Dendritic cell treated with granulocyte-macrophage colony-stimulating factor and Interleukin-4, amounts not matched to agents 40 ng/mL and 50 ng/mL, for 4 days (primary cell): Measurements from ENCODE around the gene RASGRF2.

Experiments
- H3K27ac Mint-ChIP-seq: one replicate; pipeline ENCODE4 v1.8.0; 2022; ENCODE audit warnings: mild to moderate bottlenecking, mixed read lengths
- H3K27me3 Mint-ChIP-seq: one replicate; pipeline ENCODE4 v1.8.0; 2022; ENCODE audit warnings: mild to moderate bottlenecking, mixed read lengths
- H3K36me3 Mint-ChIP-seq: one replicate; pipeline ENCODE4 v1.8.0; 2022; ENCODE audit warnings: low read depth, mixed read lengths
- H3K4me1 Mint-ChIP-seq: one replicate; pipeline ENCODE4 v1.8.0; 2022; ENCODE audit warnings: low read depth, mixed read lengths
- H3K4me3 Mint-ChIP-seq: one replicate; pipeline ENCODE4 v1.8.0; 2022; ENCODE audit warnings: mild to moderate bottlenecking, moderate library complexity, mixed read lengths
- H3K9me3 Mint-ChIP-seq: one replicate; pipeline ENCODE4 v1.8.0; 2022; ENCODE audit warnings: mixed read lengths
- intact Hi-C: fragments of 100-400 bp; cut with micrococcal nuclease; formaldehyde crosslinking; loops from one replicate; pipeline ENCODE4 v1.15.0; 2022

Gene RASGRF2

DNA sequence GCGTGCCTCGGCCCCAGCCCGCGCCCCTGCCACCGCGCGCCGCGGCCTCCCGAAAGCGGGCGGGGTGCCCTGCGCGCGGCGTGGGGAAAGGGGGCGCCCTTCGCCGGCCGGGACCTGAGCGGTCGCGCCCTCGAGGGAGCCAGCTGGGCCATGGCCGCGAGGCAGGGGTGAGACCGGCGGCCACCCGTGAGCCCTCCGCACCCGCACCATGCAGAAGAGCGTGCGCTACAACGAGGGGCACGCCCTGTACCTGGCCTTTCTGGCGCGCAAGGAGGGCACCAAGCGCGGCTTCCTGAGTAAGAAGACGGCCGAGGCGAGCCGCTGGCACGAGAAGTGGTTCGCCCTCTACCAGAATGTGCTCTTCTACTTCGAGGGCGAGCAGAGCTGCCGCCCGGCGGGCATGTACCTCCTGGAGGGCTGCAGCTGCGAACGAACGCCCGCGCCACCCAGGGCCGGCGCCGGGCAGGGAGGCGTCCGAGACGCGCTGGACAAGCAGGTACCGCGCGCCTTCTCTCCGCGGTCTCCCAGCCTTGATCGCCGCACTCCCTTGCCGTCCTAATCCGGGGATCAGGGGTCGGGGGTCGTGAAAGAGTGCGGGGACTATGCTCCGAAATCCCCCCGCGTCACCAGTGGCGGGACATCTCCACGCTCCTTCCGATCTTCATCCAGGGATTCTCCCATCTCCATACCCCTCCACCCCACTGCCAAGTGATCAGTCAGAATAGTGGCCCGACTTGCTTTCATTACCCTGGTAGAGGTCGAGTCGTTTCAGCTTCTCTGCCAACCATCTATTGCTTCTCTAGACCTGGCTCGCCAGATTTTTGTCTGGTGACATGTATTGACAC, 590 bp downstream of the RASGRF2 start:
- Mint-ChIP-seq H3K4me1 (peaks cover 14% of the 10 kb centered on the region), H3K4me3 (no peak overlapping the region), H3K9me3 (no peaks in the 10 kb centered on the region)

DNA sequence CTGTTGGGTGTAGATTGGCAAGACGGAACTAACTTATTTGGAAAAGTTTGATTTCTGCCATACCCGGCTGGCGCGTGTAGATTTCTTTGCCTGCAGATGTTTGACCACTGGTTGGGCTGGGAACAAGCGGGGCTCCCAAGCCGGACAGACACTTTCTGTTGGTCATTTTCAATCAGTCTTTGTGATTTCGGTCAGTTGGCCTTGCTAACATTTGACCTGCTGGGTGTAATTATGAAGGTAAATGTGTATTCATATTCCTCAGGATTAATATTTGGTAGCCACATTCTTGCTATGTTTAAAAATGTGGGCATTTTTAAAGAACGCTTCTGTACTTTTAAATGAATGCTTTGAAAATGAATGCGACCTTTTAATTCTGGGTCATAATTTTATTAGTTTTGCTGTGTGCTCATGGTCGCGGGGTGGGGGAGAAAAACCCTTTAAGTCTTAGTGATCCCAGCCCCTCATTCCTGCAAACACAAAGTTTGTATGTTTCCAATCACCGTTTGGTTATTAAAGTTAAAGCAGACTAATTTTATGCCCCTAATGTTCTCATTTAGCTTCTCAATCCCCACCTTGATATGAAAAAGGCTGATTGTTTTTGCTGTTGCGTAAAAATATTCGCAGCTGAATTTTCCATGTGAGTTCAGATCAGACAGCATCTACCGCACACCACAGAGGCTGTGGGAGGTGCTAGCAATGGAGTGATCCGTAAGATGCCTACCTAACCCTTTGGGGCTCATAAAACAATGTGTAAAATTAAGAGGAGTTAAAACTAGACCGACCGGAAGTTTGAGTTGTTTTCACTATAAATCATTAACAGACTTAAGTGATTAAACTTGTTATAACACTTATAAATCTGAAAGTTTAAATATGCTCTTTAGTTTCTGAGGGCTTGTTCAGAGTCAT, 1.5 kb downstream of the RASGRF2 start:
- Mint-ChIP-seq H3K36me3 (no peaks in the 10 kb centered on the region), H3K27ac (no peak overlapping the region), H3K4me3 (no peak overlapping the region), H3K9me3 (no peaks in the 10 kb centered on the region), H3K4me1 (peaks cover 14% of the 10 kb centered on the region), H3K27me3 (peaks cover 65% of the 10 kb centered on the region)
- intact Hi-C loops, result no loop called here

More for the DNA sequence above, 590 bp downstream of the RASGRF2 start:
- intact Hi-C loops, result no loop called here
- Mint-ChIP-seq H3K27me3 (peaks cover 63% of the 10 kb centered on the region), H3K27ac (no peak overlapping the region), H3K36me3 (no peaks in the 10 kb centered on the region)

DNA sequence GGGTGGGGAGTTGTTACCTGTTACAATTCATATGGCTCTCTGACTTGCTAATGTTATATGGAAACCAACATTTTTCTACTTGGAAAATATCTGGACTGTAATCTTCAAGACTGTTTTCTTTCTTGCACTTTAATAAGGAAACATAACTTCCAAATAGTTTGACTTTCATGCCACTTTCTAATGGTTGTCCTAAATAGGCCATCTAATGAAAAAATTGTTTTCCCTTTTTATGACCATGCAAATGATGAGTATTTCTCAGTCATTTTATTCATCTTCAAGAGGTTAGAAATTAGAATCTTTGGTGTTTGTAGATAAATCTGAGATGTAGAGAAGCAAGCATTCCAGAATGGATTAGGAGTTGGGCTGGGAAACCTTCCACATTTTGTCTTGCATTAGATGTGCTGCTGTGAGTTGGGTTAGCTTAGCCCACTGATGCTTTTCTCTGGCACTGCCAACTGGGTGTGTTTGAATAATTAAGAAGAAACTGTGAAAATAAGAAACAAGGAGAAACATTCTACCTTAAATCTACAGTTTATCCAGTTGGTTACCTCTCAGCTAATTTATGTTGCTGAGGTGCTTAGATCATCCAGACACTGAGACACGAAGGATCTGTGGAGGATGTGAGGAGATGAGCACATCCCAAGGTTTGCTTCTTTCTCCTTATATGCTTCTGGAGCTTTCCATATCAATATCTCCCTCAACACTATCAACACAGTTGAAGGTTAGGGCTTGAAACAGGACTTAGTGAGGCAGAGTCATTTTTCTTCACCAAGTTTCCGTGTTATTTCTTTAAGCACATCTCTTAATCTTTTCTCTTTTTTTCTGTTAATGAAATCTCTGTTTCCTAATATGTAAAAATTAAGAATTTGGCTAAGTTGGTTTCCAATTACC, 2.7 kb downstream of the RASGRF2 start:
- peaks cover 14% of the 10 kb centered on the region for H3K4me1 Mint-ChIP-seq
- peaks cover 58% of the 10 kb centered on the region for H3K27me3 Mint-ChIP-seq
- intact Hi-C loops, result no loop called here
- no peak overlapping the region for H3K4me3 Mint-ChIP-seq
- H3K27ac Mint-ChIP-seq, result no peak overlapping the region
- no peaks in the 10 kb centered on the region for H3K9me3 Mint-ChIP-seq
- H3K36me3 Mint-ChIP-seq, result no peaks in the 10 kb centered on the region

DNA sequence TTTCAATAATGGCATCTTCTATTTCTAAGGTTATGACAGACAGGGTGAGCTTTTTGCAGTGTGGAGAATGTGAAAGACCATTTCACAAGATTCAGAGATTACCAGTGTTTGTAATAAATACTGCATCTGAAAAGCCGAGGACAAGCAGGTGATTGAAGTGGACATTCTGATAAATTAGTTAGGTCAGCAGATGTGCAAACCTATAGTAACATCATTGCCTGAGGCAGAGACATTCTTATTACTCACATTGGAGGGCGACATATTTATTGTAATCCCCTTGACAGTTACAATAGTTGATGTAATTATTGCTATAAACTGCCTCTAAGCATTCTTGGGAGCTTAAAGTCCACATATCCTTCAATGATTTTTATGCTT, 3.3 kb downstream of the RASGRF2 start:
- Mint-ChIP-seq H3K4me1 (peaks cover 14% of the 10 kb centered on the region), H3K4me3 (no peak overlapping the region), H3K27me3 (peaks cover 53% of the 10 kb centered on the region), H3K27ac (no peak overlapping the region), H3K9me3 (no peaks in the 10 kb centered on the region), H3K36me3 (no peaks in the 10 kb centered on the region)
- intact Hi-C loops, result no loop called here

DNA sequence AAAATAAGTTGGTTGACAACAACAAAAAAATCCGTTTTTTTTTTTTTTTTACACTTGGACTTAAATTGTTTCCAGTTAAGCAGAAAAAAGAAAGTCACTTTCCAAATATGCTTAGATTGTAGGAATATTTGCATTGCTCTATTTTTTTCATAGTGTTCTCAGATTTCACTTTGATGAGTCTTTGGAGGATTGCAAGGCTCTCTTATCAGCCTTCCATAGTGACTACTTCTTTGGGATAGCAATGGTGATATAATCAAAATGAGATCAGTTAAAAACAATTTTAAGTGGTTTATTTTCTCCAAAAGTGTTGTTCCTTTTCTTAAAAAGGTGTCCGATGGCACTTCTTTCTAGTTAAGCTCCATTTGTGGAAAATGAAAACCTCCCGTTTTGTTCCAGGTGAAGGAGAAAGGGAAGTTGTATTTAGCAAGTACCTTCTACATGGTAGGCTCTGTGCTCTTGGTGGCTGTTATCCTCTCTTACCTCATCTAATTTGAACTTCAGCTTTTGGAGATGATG, 3.9 kb downstream of the RASGRF2 start:
- H3K4me3 Mint-ChIP-seq, result no peak overlapping the region
- peaks cover 51% of the 10 kb centered on the region for H3K27me3 Mint-ChIP-seq
- H3K36me3 Mint-ChIP-seq, result no peaks in the 10 kb centered on the region
- intact Hi-C loops, result no loop called here
- H3K27ac Mint-ChIP-seq, result no peak overlapping the region
- H3K9me3 Mint-ChIP-seq, result no peaks in the 10 kb centered on the region
- peaks cover 14% of the 10 kb centered on the region for H3K4me1 Mint-ChIP-seq

DNA sequence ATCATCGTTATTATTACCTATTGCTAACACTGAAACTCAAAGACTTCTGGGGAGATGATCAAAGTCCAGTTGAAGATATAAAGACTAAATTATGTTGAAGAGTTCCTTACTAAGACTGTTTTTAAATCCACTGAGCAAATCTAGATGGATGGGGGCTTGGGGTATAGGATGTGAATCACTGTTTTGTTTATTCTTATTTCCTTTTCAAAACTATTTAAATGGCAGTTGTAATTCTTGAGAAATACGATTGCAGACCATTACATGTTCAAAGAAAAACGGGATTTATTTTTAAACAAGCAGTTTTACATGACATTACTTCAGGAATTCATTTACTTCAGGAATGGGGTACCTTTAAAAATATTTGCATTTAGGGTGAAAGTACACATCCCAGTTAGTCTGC, 4.3 kb downstream of the RASGRF2 start:
- no peak overlapping the region for H3K27ac Mint-ChIP-seq
- H3K4me3 Mint-ChIP-seq, result no peak overlapping the region
- no peaks in the 10 kb centered on the region for H3K9me3 Mint-ChIP-seq
- intact Hi-C loops, result no loop called here
- H3K27me3 Mint-ChIP-seq, result peaks cover 46% of the 10 kb centered on the region
- H3K4me1 Mint-ChIP-seq, result peaks cover 12% of the 10 kb centered on the region
- H3K36me3 Mint-ChIP-seq, result no peaks in the 10 kb centered on the region

DNA sequence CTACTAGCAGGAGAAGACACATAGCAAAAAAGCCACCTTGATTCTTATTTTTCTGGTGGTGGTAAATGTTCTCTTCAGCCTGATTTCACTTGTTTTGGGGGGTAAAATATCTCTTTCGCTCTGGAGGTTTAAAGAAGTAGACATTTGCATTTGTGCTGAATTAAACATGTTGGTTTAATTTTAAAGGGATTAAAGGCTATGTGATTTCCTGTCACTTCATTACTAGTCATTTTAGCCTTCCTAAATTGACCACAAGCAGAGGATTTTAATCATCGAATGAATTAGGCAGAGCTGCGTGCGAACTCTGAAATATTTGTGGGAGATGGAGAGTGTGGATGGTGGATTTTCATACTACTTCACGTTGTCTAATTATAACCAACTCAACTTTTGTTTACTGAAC, 4.8 kb downstream of the RASGRF2 start:
- H3K27me3 Mint-ChIP-seq, result peaks cover 42% of the 10 kb centered on the region
- intact Hi-C loops, result no loop called here
- peaks cover 8% of the 10 kb centered on the region for H3K4me1 Mint-ChIP-seq
- no peaks in the 10 kb centered on the region for H3K36me3 Mint-ChIP-seq
- H3K9me3 Mint-ChIP-seq, result no peaks in the 10 kb centered on the region
- H3K27ac Mint-ChIP-seq, result no peak overlapping the region
- no peak overlapping the region for H3K4me3 Mint-ChIP-seq

DNA sequence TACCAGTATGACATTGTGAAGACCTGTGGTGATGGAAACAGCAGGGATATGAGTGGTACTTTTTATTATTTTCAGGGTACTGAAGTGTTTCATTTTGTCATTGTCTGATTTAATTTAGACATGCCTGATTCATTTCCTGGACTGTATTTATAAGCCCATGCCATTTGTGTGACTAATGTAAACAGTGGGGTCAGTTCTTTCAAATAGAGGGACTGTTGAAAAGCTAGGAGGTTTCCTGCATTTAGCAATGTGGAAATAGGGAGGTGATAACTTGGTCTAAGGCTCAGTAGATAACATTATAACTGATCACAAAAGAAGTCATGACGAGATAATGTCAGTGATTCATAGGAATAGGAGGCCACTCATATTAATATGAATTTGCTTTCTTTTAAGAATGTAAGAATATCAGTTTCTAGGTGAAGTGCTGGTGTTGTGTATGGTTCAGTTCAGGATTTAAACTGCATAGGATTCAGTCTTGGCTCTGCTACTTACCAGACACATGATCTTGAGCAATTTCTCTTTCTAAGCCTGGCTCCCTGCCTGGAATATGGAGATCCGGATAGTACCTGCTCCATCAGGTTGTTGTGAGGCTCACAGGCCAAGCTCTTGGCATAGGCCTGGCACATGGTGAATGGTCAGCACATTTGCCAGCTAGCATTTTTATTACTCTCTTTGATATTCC, 7.5 kb downstream of the RASGRF2 start:
- intact Hi-C loops, result no loop called here
- Mint-ChIP-seq H3K36me3 (no peaks in the 10 kb centered on the region), H3K4me1 (no peaks in the 10 kb centered on the region), H3K27me3 (peaks cover 26% of the 10 kb centered on the region), H3K4me3 (no peak overlapping the region), H3K9me3 (no peaks in the 10 kb centered on the region), H3K27ac (no peak overlapping the region)

DNA sequence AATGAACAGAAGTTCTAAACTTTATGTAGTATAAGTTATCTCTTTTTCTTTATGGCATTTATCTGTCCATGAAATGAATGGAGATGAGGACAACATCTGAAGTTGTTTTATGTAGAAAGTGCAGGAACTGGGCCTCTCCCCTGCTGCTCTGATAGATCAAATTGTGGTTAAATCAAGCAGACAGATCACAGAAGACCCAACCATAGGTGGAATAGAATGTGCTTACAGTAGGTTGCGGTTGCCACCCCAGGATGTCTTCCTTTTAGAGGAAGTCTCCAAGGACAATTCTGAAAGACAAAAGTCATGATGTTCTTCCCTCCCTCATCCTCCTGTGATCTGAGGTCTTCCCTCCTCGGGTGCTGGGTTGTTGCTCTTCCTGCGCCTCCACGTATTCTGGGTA, 12.9 kb downstream of the RASGRF2 start:
- Mint-ChIP-seq H3K4me3 (no peak overlapping the region), H3K36me3 (no peaks in the 10 kb centered on the region), H3K9me3 (no peaks in the 10 kb centered on the region), H3K27me3 (no peaks in the 10 kb centered on the region), H3K4me1 (no peaks in the 10 kb centered on the region), H3K27ac (no peak overlapping the region)
- intact Hi-C loops, result no loop called here

DNA sequence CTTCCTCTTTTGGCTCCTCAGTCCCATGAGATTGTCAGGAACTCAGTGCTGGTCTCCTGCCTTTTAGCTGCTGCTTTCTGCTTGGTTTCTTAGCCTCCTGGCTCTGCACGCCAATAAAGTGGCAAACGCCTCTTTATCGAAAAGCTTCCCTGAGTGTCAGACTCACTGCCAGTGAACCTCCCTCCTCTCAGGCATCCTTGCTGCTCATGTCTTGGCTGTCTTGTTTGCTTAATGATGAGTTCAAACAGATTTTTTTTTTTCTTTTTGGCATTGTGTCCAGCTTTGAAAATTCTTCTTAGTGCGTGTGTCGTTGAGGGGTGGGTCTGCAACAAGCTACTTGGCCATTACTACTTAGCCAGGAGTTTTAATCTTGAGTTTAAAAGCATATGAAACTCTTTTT, 14.9 kb downstream of the RASGRF2 start:
- no peaks in the 10 kb centered on the region for H3K36me3 Mint-ChIP-seq
- no peaks in the 10 kb centered on the region for H3K9me3 Mint-ChIP-seq
- no peaks in the 10 kb centered on the region for H3K27me3 Mint-ChIP-seq
- no peaks in the 10 kb centered on the region for H3K4me1 Mint-ChIP-seq
- H3K27ac Mint-ChIP-seq, result no peak overlapping the region
- intact Hi-C loops, result no loop called here
- H3K4me3 Mint-ChIP-seq, result no peak overlapping the region

DNA sequence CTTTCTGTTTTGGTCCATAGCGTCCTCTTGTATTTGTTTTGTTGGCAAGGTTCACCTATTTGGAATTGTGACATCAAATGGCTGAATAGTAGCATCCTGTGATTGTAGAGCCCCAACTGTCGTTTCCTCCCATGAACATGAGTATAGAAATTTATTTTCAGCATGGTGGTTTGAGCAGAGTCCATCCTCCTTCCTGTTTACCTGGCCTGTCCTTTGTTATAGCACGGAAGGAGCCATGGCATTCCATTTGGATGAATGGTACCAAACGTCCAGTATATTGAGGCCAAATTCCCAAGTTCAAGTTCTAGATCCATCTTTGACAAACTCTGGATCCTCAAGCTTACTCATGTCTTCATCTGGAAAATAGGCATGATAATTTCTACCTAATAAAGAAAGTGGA, 16.8 kb downstream of the RASGRF2 start:
- Mint-ChIP-seq H3K36me3 (no peaks in the 10 kb centered on the region), H3K27ac (no peak overlapping the region), H3K4me3 (no peak overlapping the region), H3K4me1 (no peaks in the 10 kb centered on the region), H3K27me3 (no peaks in the 10 kb centered on the region), H3K9me3 (no peaks in the 10 kb centered on the region)
- intact Hi-C loops, result no loop called here

DNA sequence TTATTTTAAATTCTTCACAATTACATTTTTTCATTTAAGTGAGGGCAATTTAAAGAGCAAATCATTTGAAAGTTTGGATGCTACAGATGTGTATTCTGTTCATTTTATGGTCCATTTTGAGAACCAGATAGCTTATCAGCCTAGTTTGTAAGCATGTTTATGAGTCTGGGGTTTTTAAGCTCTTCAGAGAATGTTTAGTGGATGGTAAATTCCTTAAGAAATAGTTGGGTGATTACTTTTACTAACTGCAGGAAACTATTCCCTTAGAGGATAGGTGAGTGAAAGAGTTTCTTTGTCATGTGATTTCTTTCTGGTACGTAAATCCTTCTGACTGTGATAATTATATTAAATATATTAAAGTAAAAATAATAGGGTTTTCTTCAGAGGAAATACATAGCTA, 17.6 kb downstream of the RASGRF2 start:
- no peaks in the 10 kb centered on the region for H3K36me3 Mint-ChIP-seq
- no peaks in the 10 kb centered on the region for H3K4me1 Mint-ChIP-seq
- no peak overlapping the region for H3K4me3 Mint-ChIP-seq
- no peaks in the 10 kb centered on the region for H3K9me3 Mint-ChIP-seq
- no peak overlapping the region for H3K27ac Mint-ChIP-seq
- intact Hi-C loops, result no loop called here
- H3K27me3 Mint-ChIP-seq, result no peaks in the 10 kb centered on the region

DNA sequence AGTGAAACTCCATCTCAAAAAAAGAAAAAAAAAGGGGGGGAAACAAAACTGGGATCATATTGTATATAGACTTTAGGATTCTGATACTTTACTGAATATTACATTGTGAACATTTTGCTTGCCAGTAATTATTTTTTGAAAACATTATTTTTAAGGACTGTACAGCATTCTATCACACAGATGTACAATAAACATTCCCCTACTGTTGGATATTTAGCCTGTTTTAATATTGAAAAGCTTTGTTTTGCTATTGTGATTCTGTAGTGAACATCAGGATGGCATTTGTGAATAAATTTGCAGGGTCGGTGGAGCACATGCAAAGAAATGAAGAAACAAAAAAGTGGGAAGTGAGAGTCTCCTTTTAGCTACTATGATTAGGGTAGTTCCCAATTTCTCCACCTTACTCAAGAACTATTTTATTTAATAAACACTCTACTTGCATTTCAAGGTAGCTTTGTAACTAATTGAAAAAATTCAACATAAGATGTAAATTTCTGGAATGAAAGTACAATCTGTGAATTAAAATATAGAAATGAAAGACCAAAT, 18.7 kb downstream of the RASGRF2 start:
- intact Hi-C loops, result no loop called here
- no peaks in the 10 kb centered on the region for H3K27me3 Mint-ChIP-seq
- H3K4me1 Mint-ChIP-seq, result no peaks in the 10 kb centered on the region
- no peaks in the 10 kb centered on the region for H3K36me3 Mint-ChIP-seq
- no peak overlapping the region for H3K27ac Mint-ChIP-seq
- H3K4me3 Mint-ChIP-seq, result no peak overlapping the region
- H3K9me3 Mint-ChIP-seq, result no peaks in the 10 kb centered on the region
